SK-N-SH treated with all-trans-retinoic acid at 6 μM for 48 hours (cell line): ENCODE measurements around the gene GID4.

Experiments used
- ATAC-seq: fragments of 200-7000 bp; cut with Tn5 transposase; 3 replicates; pipeline ENCODE4 v1.9.1; 2020; ENCODE audit warnings: mild to moderate bottlenecking, moderate library complexity
- ARNTL ChIP-seq: fragments of 450-650 bp; formaldehyde crosslinking; IDR thresholded peaks from 2 replicates; pipeline ENCODE4 v1.5.0; 2020; ENCODE audit warnings: low read depth, mild to moderate bottlenecking, moderate library complexity, borderline replicate concordance
- BACH2 ChIP-seq: fragments of 250-450 bp; sonication (Bioruptor Pico); IDR thresholded peaks from 2 replicates; pipeline ENCODE4 v1.9.0; 2021; ENCODE audit warnings: mild to moderate bottlenecking, borderline replicate concordance
- GLIS3 ChIP-seq: fragments of 250-450 bp; sonication (Bioruptor Pico); IDR thresholded peaks from 2 replicates; pipeline ENCODE4 v1.5.0; 2020; ENCODE audit warnings: mild to moderate bottlenecking, moderate library complexity
- ISL1 ChIP-seq: fragments of 250-450 bp; sonication (Bioruptor Pico); IDR thresholded peaks from 2 replicates; pipeline ENCODE4 v2.1.2; 2022; ENCODE audit warnings: mild to moderate bottlenecking, moderate library complexity
- OSR1 ChIP-seq: fragments of 250-450 bp; sonication (Bioruptor Pico); IDR thresholded peaks from 2 replicates; pipeline ENCODE4 v1.8.0; 2022; ENCODE audit warnings: moderate library complexity, mild to moderate bottlenecking, inconsistent platforms
- PPARA ChIP-seq: fragments of 250-450 bp; sonication (Bioruptor Pico); IDR thresholded peaks from 2 replicates; pipeline ENCODE4 v1.5.0; 2020; ENCODE audit warnings: mild to moderate bottlenecking, borderline replicate concordance
- RARB ChIP-seq: fragments of 250-450 bp; sonication (Bioruptor Pico); IDR thresholded peaks from 2 replicates; pipeline ENCODE4 v1.8.0; 2021; ENCODE audit warnings: mild to moderate bottlenecking, moderate library complexity
- SNAI2 ChIP-seq: fragments of 250-450 bp; sonication (Bioruptor Pico); IDR thresholded peaks from 2 replicates; pipeline ENCODE4 v1.5.0; 2020; ENCODE audit warnings: mild to moderate bottlenecking, moderate library complexity
- TCF4 ChIP-seq: fragments of 250-450 bp; sonication (Bioruptor Pico); IDR thresholded peaks from 2 replicates; pipeline ENCODE4 v1.8.0; 2021; ENCODE audit warnings: mild to moderate bottlenecking, moderate library complexity, borderline replicate concordance
- TOX ChIP-seq: fragments of 250-450 bp; sonication (Bioruptor Pico); IDR thresholded peaks from 2 replicates; pipeline ENCODE4 v1.8.0; 2021; ENCODE audit warnings: mild to moderate bottlenecking, moderate library complexity, borderline replicate concordance
- ZC3H10 ChIP-seq: fragments of 250-450 bp; sonication (Bioruptor Pico); IDR thresholded peaks from 2 replicates; pipeline ENCODE4 v1.5.1; 2021; ENCODE audit warnings: mild to moderate bottlenecking, moderate library complexity
- ZFP3 ChIP-seq: fragments of 250-450 bp; sonication (Bioruptor Pico); IDR thresholded peaks from 2 replicates; pipeline ENCODE4 v1.5.0; 2020; ENCODE audit warnings: mild to moderate bottlenecking, moderate library complexity
- ZNF565 ChIP-seq: fragments of 450-650 bp; formaldehyde crosslinking; conservative IDR thresholded peaks from 2 replicates; pipeline ENCODE4 v1.5.0; 2020; ENCODE audit warnings: low read depth, mild to moderate bottlenecking, moderate library complexity
- ZNF70 ChIP-seq: fragments of 450-650 bp; formaldehyde crosslinking; IDR thresholded peaks from 2 replicates; pipeline ENCODE4 v1.5.0; 2020; ENCODE audit warnings: mild to moderate bottlenecking, moderate library complexity
- TF ChIP-seq, protein P1 (sequence below): fragments of 250-450 bp; sonication (Bioruptor Pico); IDR thresholded peaks from 2 replicates; pipeline ENCODE4 v1.5.1; 2021; ENCODE audit warnings: mild to moderate bottlenecking, moderate library complexity
- TF ChIP-seq, protein P2 (sequence below): fragments of 250-450 bp; sonication (Bioruptor Pico); IDR thresholded peaks from 2 replicates; pipeline ENCODE4 v1.5.1; 2020; ENCODE audit warnings: low read depth, mild to moderate bottlenecking, moderate library complexity
- TF ChIP-seq, protein P3 (sequence below): fragments of 250-450 bp; sonication (Bioruptor Pico); IDR thresholded peaks from 2 replicates; pipeline ENCODE4 v1.8.0; 2021; ENCODE audit warnings: low read depth, mild to moderate bottlenecking, moderate library complexity, borderline replicate concordance
- TF ChIP-seq, protein P4 (sequence below): fragments of 250-450 bp; sonication (Bioruptor Pico); IDR thresholded peaks from 2 replicates; pipeline ENCODE4 v1.8.0; 2020; ENCODE audit warnings: mild to moderate bottlenecking, moderate library complexity, borderline replicate concordance

Gene GID4

DNA sequence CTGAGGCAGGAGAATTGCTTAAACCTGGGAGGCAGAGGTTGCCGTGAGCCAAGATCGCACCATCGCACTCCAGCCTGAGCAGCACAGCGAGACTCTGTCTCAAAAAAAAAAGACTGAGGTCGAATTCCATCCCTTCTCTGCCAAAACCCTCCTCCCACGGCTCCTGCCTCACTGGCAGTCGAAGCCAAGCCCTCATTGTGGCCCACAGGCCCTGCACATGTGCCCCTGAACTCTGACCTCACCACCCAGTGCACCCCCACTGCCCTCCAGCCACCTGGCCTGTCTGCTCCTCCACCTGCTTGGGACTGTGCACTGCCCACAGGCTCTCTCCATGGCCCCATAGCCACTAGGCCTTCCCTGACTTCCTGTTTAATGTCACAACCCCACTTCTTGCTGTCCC is 76.3 kb downstream of the GID4 start:
- TF ChIP-seq, protein P1, sequence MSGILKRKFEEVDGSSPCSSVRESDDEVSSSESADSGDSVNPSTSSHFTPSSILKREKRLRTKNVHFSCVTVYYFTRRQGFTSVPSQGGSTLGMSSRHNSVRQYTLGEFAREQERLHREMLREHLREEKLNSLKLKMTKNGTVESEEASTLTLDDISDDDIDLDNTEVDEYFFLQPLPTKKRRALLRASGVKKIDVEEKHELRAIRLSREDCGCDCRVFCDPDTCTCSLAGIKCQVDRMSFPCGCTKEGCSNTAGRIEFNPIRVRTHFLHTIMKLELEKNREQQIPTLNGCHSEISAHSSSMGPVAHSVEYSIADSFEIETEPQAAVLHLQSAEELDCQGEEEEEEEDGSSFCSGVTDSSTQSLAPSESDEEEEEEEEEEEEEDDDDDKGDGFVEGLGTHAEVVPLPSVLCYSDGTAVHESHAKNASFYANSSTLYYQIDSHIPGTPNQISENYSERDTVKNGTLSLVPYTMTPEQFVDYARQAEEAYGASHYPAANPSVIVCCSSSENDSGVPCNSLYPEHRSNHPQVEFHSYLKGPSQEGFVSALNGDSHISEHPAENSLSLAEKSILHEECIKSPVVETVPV, result no peak
- TF ChIP-seq RARB (no peak), TCF4 (CRISPR knock-in tag) (no peak), OSR1 (CRISPR knock-in tag) (no peak)
- TF ChIP-seq, protein P2, sequence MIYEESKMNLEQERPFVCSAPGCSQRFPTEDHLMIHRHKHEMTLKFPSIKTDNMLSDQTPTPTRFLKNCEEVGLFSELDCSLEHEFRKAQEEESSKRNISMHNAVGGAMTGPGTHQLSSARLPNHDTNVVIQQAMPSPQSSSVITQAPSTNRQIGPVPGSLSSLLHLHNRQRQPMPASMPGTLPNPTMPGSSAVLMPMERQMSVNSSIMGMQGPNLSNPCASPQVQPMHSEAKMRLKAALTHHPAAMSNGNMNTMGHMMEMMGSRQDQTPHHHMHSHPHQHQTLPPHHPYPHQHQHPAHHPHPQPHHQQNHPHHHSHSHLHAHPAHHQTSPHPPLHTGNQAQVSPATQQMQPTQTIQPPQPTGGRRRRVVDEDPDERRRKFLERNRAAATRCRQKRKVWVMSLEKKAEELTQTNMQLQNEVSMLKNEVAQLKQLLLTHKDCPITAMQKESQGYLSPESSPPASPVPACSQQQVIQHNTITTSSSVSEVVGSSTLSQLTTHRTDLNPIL (CRISPR knock-in tag), result no peak
- TF ChIP-seq, protein P3, sequence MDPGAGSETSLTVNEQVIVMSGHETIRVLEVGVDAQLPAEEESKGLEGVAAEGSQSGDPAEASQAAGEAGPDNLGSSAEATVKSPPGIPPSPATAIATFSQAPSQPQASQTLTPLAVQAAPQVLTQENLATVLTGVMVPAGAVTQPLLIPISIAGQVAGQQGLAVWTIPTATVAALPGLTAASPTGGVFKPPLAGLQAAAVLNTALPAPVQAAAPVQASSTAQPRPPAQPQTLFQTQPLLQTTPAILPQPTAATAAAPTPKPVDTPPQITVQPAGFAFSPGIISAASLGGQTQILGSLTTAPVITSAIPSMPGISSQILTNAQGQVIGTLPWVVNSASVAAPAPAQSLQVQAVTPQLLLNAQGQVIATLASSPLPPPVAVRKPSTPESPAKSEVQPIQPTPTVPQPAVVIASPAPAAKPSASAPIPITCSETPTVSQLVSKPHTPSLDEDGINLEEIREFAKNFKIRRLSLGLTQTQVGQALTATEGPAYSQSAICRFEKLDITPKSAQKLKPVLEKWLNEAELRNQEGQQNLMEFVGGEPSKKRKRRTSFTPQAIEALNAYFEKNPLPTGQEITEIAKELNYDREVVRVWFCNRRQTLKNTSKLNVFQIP (CRISPR knock-in tag), result no peak
- ATAC-seq, result no peak

DNA sequence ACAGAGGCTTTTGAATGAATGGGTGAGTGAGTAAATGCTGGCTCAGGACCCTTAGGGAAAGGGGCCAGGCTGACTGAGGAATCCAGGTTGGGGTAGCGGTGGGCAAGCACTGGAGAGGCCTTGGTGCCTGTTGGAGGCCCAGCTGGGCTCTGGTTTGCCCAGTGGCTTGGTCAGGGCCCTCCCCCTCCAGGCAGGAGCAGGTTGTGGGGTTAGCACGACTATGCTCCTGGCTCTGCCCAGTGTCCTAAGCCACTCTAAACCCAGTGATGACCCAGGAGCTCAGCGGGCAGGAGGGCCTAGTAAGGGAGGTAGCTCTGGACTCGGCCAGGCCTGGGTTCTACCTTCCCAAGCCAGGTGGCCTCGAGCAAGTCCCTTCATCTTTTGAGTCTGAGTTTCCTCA is 76.9 kb downstream of the GID4 start:
- TF ChIP-seq, protein P1, result no peak
- TF ChIP-seq, protein P2 (CRISPR knock-in tag), result no peak
- TF ChIP-seq ZFP3 (CRISPR knock-in tag) (no peak), ZC3H10 (CRISPR knock-in tag) (no peak)
- TF ChIP-seq, all 23 proteins: peak for 0
- no peak for ATAC-seq

DNA sequence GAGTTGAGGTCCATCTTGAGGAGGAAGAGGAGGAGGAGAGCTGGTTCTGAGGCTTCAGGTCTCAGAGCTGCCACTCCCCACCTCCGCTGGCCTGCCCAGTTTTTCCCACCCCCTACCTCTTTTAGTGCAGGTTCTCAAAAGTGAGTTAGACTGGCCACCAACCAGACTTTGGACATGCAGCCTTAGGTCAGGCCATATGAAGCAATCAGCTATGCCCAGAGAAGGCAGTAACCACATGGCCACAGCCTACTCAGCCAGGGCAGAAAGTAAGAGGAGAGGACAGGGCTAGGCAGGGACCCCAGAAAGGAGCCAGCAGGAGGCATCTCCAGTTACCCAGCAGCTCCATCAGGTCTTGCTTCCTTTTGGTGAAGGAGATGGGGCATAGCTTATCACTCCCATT is 78.3 kb downstream of the GID4 start:
- no peak for ATAC-seq
- no peak for TF ChIP-seq SNAI2 (CRISPR knock-in tag)
- no peak for TF ChIP-seq PPARA
- TF ChIP-seq TCF4 (CRISPR knock-in tag), result no peak
- TF ChIP-seq, protein P2 (CRISPR knock-in tag), result no peak
- TF ChIP-seq ZNF565, result no peak
- no peak for TF ChIP-seq GLIS3 (CRISPR knock-in tag)
- TF ChIP-seq ARNTL (CRISPR knock-in tag), result no peak
- no peak for TF ChIP-seq BACH2 (CRISPR knock-in tag)
- no peak for TF ChIP-seq ZFP3 (CRISPR knock-in tag)
- no peak for TF ChIP-seq TOX (CRISPR knock-in tag)
- no peak for TF ChIP-seq ISL1 (CRISPR knock-in tag)
- TF ChIP-seq, protein P4, sequence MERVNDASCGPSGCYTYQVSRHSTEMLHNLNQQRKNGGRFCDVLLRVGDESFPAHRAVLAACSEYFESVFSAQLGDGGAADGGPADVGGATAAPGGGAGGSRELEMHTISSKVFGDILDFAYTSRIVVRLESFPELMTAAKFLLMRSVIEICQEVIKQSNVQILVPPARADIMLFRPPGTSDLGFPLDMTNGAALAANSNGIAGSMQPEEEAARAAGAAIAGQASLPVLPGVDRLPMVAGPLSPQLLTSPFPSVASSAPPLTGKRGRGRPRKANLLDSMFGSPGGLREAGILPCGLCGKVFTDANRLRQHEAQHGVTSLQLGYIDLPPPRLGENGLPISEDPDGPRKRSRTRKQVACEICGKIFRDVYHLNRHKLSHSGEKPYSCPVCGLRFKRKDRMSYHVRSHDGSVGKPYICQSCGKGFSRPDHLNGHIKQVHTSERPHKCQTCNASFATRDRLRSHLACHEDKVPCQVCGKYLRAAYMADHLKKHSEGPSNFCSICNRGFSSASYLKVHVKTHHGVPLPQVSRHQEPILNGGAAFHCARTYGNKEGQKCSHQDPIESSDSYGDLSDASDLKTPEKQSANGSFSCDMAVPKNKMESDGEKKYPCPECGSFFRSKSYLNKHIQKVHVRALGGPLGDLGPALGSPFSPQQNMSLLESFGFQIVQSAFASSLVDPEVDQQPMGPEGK (CRISPR knock-in tag), result no peak
- no peak for TF ChIP-seq RARB
- TF ChIP-seq, protein P3 (CRISPR knock-in tag), result no peak
- TF ChIP-seq ZNF70, result no peak
- TF ChIP-seq, all 23 proteins: peak for 0
